Thyroid gland (tissue), 4 donors: ENCODE results near the gene RPS6KL1.
"Not testable (repeated sequence)": the region's sequence is repeated elsewhere in the genome, so short reads cannot be mapped to it uniquely, and the experiment has no call there.

Experiments used
- POLR2A ChIP-seq, 2 donors: fragments of 450-650 bp; IDR thresholded peaks; one replicate each; pipeline ENCODE4 v1.6.1; 2017; ENCODE audit warnings: antibody characterized with exemption in 2 of 2, mild to moderate bottlenecking in 2 of 2, moderate library complexity in 1 of 2
- TF ChIP-seq, protein P1 (sequence below), 6 experiments: fragments of 200-600 bp in 3 of 6; fragments of 450-650 bp in 3 of 6; sonication (generic) in 3 of 6; IDR thresholded peaks; one replicate each; pipeline ENCODE4 v1.5.1; 2016 to 2019; ENCODE audit warnings: antibody characterized with exemption in 6 of 6, mild to moderate bottlenecking in 2 of 6, inconsistent platforms in 1 of 6, moderate library complexity in 1 of 6

DNA sequence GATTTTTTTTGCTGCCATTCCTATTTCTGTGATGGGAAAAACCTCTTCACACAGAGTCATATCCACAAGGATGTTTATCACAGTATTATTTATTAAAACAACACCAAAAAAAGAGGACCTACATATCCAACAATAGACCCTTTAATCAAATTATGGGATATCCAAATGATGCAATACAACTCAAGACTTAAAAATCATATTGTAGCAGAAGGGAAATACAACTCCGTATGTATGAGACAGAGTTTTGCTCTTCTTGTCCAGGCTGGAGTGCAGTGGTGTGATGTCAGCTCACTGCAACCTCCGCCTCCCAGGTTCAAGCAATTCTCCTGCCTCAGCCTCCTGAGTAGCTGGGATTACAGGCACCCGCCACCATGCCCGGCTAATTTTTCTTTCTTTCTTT lies 9.9 kb upstream of the RPS6KL1 start:
- TF ChIP-seq, protein P1, sequence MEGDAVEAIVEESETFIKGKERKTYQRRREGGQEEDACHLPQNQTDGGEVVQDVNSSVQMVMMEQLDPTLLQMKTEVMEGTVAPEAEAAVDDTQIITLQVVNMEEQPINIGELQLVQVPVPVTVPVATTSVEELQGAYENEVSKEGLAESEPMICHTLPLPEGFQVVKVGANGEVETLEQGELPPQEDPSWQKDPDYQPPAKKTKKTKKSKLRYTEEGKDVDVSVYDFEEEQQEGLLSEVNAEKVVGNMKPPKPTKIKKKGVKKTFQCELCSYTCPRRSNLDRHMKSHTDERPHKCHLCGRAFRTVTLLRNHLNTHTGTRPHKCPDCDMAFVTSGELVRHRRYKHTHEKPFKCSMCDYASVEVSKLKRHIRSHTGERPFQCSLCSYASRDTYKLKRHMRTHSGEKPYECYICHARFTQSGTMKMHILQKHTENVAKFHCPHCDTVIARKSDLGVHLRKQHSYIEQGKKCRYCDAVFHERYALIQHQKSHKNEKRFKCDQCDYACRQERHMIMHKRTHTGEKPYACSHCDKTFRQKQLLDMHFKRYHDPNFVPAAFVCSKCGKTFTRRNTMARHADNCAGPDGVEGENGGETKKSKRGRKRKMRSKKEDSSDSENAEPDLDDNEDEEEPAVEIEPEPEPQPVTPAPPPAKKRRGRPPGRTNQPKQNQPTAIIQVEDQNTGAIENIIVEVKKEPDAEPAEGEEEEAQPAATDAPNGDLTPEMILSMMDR (IDR thresholded peaks at IDR 0.05): not testable (repeated sequence)
- not testable (repeated sequence) for TF ChIP-seq POLR2A (IDR thresholded peaks at IDR 0.05)
